GM12864 (cell line): ENCODE results near the gene GTF3C6.
"Not testable (repeated sequence)": the region's sequence is repeated elsewhere in the genome, so short reads cannot be mapped to it uniquely, and the experiment has no call there.

Source experiments
- DNase-seq: peaks from one replicate; pipeline ENCODE4 v3.0.0-alpha.2; 2011; ENCODE audit warnings: low read depth
- H3K4me3 ChIP-seq: 2 replicates; pipeline ENCODE4 v1.5.1; 2011; ENCODE audit warnings: mild to moderate bottlenecking, low read depth, low read length, control low read depth
- CTCF ChIP-seq: IDR thresholded peaks from 2 replicates; pipeline ENCODE4 v1.5.1; 2011; ENCODE audit warnings: low read depth, mild to moderate bottlenecking, moderate library complexity, low read length, control low read depth, inconsistent platforms; ENCODE audit errors: missing control alignments

Gene GTF3C6

GRCh38 chr6:110999634-111000270, 41.2 kb downstream of the GTF3C6 start:
- no peak overlapping the region for H3K4me3 ChIP-seq
- TF ChIP-seq CTCF: peak; percentile 11
- no peak for DNase-seq

GRCh38 chr6:111002350-111002749, 43.8 kb downstream of the GTF3C6 start:
- H3K4me3 ChIP-seq: no peak overlapping the region
- DNase-seq: no peak
- TF ChIP-seq CTCF: no peak

GRCh38 chr6:111011360-111012142, 53.0 kb downstream of the GTF3C6 start:
- TF ChIP-seq CTCF: peak; percentile 50
- DNase-seq: peak; percentile 8
- H3K4me3 ChIP-seq: no peak overlapping the region

GRCh38 chr6:111012143-111012452, 53.6 kb downstream of the GTF3C6 start:
- DNase-seq: no peak
- TF ChIP-seq CTCF: no peak
- H3K4me3 ChIP-seq: no peak overlapping the region

- DNase-seq, H3K4me3 ChIP-seq: not testable (repeated sequence)
Measured at GRCh38 chr6:111012520-111012919, 54.0 kb downstream of the GTF3C6 start.

- DNase-seq: no peak
- TF ChIP-seq CTCF: no peak
- no peak overlapping the region for H3K4me3 ChIP-seq
Measured at GRCh38 chr6:111013144-111013915, 54.8 kb downstream of the GTF3C6 start.

GRCh38 chr6:111015389-111016124, 57.1 kb downstream of the GTF3C6 start:
- no peak for DNase-seq
- no peak for TF ChIP-seq CTCF
- H3K4me3 ChIP-seq: no peak overlapping the region

GRCh38 chr6:111017241-111017640, 58.7 kb downstream of the GTF3C6 start:
- H3K4me3 ChIP-seq, DNase-seq: not testable (repeated sequence)
